Measurements from ENCODE around the gene LRRC19. TPM values are rescaled to one million over a fixed set of nuclear protein-coding genes. Genes with fewer than 3 reads are reported as not detected.

The LRRC19 gene
- total RNA-seq, 1 experiment from 2014 or later, result not detected

GRCh38 chr9:26946753-26947727 is 58.4 kb downstream of the LRRC19 start, which contains the start of gene PLAA (continued):
- TF ChIP-seq ATF6 (CRISPR knock-in tag; IDR thresholded peaks at IDR 0.05), result no peak
- no peak for TF ChIP-seq ZNF423 (CRISPR knock-in tag; IDR thresholded peaks at IDR 0.05)
- no peak; the same call in 1 of the 2 replicates for TF ChIP-seq USF1 (CRISPR knock-in tag; IDR thresholded peaks at IDR 0.05)
- TF ChIP-seq RORB (CRISPR knock-in tag; IDR thresholded peaks at IDR 0.05), result no peak
- no peak for TF ChIP-seq FOXJ3 (CRISPR knock-in tag; IDR thresholded peaks at IDR 0.05; ENCODE audit: borderline replicate concordance)
- TF ChIP-seq ESRRA (CRISPR knock-in tag; IDR thresholded peaks at IDR 0.05; ENCODE audit: borderline replicate concordance), result no peak
- peak; percentile 70 for TF ChIP-seq GABPB1 (CRISPR knock-in tag; IDR thresholded peaks at IDR 0.05)
- TF ChIP-seq AFF4 (CRISPR knock-in tag; IDR thresholded peaks at IDR 0.05; ENCODE audit: borderline replicate concordance), result no peak
- TF ChIP-seq ZMAT4 (CRISPR knock-in tag; IDR thresholded peaks at IDR 0.05), result no peak
- TF ChIP-seq ATF1 (CRISPR knock-in tag; IDR thresholded peaks at IDR 0.05), result no peak
- TF ChIP-seq SMAD4 (CRISPR knock-in tag; IDR thresholded peaks at IDR 0.05), result no peak
- TF ChIP-seq FOXP4 (CRISPR knock-in tag; IDR thresholded peaks at IDR 0.05), result peak; percentile 36; the same call in 1 of the 2 replicates
- peak; percentile 79; the same call in 1 of the 2 replicates for TF ChIP-seq CBFB (CRISPR knock-in tag; IDR thresholded peaks at IDR 0.05; ENCODE audit: low read depth)
- TF ChIP-seq TEAD4 (CRISPR knock-in tag; IDR thresholded peaks at IDR 0.05), result no peak
- TF ChIP-seq ZBTB43 (CRISPR knock-in tag; IDR thresholded peaks at IDR 0.05), result 0 out of 2 replicates have a peak, but pooled peaks have one; percentile 9
- TF ChIP-seq NR1H2 (CRISPR knock-in tag; IDR thresholded peaks at IDR 0.05), result no peak
